Breast epithelium (tissue), 4 donors: ENCODE results near the gene CEP128. TPM values are rescaled to one million over a fixed set of nuclear protein-coding genes. Genes with fewer than 3 reads are reported as not detected.

Source experiments
- DNase-seq, 2 donors: peaks; one replicate each; pipeline ENCODE4 v3.0.0-alpha.2; 2019; ENCODE audit warnings: low spot score in 2 of 2
- H3K27ac ChIP-seq, 2 donors: fragments of 200-600 bp; sonication (generic) in 1 of 2; one replicate each; pipeline ENCODE4 v1.5.1; 2016 to 2019; ENCODE audit warnings: mild to moderate bottlenecking in 1 of 2
- H3K27me3 ChIP-seq, 2 donors: fragments of 200-600 bp; sonication (generic) in 1 of 2; one replicate each; pipeline versions ENCODE4 v1.5.1 to v1.6.0; 2017 to 2019; ENCODE audit warnings: control low read depth in 1 of 2, mild to moderate bottlenecking in 1 of 2
- H3K36me3 ChIP-seq: fragments of 200-600 bp; one replicate; pipeline ENCODE4 v1.5.1; 2019
- H3K4me1 ChIP-seq, 2 donors: fragments of 200-600 bp; sonication (generic); one replicate each; pipeline ENCODE4 v1.5.1; 2016 to 2019; ENCODE audit warnings: control low read depth in 1 of 2
- H3K4me3 ChIP-seq, 3 donors: fragments of 200-600 bp; sonication (generic); 1 replicate in 2 of 3; 2 replicates in 1 of 3; pipeline ENCODE4 v1.5.1; 2016 to 2019; ENCODE audit warnings: mild to moderate bottlenecking in 3 of 3, moderate library complexity in 2 of 3
- H3K9me3 ChIP-seq, 2 donors: fragments of 200-600 bp; sonication (generic) in 1 of 2; one replicate each; pipeline ENCODE4 v1.5.1; 2016 to 2019; ENCODE audit warnings: control low read depth in 1 of 2
- POLR2A ChIP-seq: fragments of 450-650 bp; IDR thresholded peaks from one replicate; pipeline ENCODE4 v1.6.1; 2016; ENCODE audit warnings: antibody characterized with exemption, mild to moderate bottlenecking, moderate library complexity
- POLR2AphosphoS5 ChIP-seq, 3 donors: sonication (generic); formaldehyde crosslinking; IDR thresholded peaks; one replicate each; pipeline ENCODE4 v1.6.1; 2017; ENCODE audit warnings: antibody characterized with exemption in 3 of 3
- intact Hi-C: fragments of 100-400 bp; cut with DNase I; formaldehyde crosslinking; loops from one replicate; pipeline ENCODE4 v1.15.1; 2023; ENCODE audit warnings: low total_unique reads
- total RNA-seq, 3 donors: library from RNA; depleted of rRNA; stranded (reverse); fragments of >200 nt; gene quantifications; one replicate each; pipeline ENCODE4 v1.1.0, GENCODE V29; 2016
- TF ChIP-seq, protein P1 (sequence below), 3 donors: fragments of 450-650 bp; IDR thresholded peaks; one replicate each; pipeline ENCODE4 v1.5.1; 2016 to 2017; ENCODE audit warnings: antibody characterized with exemption in 3 of 3, mild to moderate bottlenecking in 3 of 3, moderate library complexity in 3 of 3

The CEP128 gene
- total RNA-seq, 3 donors from 2014 or later, result 10.2 to 16.1 (median 11.0) TPM

DNA sequence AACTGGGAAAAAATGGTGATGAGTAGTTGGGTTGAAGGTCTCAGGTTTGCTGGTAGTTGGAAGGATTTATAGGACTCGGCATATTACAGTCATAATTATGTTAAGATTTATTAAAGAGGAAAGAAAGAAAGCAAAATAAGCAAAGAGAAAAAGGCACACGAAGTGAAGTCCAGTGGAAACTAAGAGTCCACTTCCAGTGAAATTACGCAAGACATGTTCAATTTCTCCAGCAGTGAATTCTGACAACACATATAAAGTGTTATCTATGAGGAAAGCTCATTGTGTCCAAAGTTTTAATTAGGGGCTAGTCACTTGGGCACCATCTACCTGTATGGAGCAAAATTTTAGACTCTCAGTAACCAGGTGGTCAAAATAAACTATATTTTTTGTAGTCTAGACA lies 143.3 kb downstream of the CEP128 start:
- Histone ChIP-seq H3K4me3 (no peak overlapping the region), H3K36me3 (no peaks in the 10 kb centered on the region), H3K9me3 (peaks cover 0 to 6% of the 10 kb centered on the region in 2 donors), H3K27me3 (no peaks in the 10 kb centered on the region), H3K4me1 (no peaks in the 10 kb centered on the region), H3K27ac (no peak overlapping the region)
- DNase-seq, result no peak
- TF ChIP-seq POLR2AphosphoS5 (IDR thresholded peaks at IDR 0.05) (no peak), POLR2A (no peak)
- TF ChIP-seq, protein P1, sequence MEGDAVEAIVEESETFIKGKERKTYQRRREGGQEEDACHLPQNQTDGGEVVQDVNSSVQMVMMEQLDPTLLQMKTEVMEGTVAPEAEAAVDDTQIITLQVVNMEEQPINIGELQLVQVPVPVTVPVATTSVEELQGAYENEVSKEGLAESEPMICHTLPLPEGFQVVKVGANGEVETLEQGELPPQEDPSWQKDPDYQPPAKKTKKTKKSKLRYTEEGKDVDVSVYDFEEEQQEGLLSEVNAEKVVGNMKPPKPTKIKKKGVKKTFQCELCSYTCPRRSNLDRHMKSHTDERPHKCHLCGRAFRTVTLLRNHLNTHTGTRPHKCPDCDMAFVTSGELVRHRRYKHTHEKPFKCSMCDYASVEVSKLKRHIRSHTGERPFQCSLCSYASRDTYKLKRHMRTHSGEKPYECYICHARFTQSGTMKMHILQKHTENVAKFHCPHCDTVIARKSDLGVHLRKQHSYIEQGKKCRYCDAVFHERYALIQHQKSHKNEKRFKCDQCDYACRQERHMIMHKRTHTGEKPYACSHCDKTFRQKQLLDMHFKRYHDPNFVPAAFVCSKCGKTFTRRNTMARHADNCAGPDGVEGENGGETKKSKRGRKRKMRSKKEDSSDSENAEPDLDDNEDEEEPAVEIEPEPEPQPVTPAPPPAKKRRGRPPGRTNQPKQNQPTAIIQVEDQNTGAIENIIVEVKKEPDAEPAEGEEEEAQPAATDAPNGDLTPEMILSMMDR (IDR thresholded peaks at IDR 0.05), result no peak
- intact Hi-C loops, result no loop called here

DNA sequence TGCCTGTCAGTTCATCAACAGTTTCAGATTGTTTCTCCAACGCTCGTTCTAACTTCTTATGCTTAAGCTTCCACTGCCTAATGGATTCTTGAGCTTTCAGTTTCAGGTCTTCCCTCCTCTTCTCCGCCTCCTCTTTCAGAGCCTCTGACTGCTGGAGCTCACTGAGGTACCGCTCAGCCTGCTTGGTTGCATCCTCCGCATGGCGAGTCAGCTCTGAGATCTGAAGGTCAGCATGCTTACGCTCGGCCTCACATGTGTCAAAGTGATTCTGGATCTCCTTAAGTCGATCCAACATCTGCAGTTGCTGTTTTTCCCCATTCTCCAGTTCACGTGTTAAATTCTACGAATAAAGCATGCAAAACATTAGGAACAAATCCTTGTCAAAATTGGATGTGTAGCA lies 148.8 kb downstream of the CEP128 start:
- DNase-seq, result no peak
- Histone ChIP-seq H3K4me3 (no peak overlapping the region), H3K4me1 (no peaks in the 10 kb centered on the region), H3K27me3 (no peaks in the 10 kb centered on the region), H3K27ac (no peak overlapping the region), H3K9me3 (no peaks in the 10 kb centered on the region), H3K36me3 (no peaks in the 10 kb centered on the region)
- intact Hi-C loops, result no loop called here
- no peak for TF ChIP-seq POLR2AphosphoS5 (IDR thresholded peaks at IDR 0.05)
- TF ChIP-seq POLR2A, result no peak
- TF ChIP-seq, protein P1 (IDR thresholded peaks at IDR 0.05), result no peak

DNA sequence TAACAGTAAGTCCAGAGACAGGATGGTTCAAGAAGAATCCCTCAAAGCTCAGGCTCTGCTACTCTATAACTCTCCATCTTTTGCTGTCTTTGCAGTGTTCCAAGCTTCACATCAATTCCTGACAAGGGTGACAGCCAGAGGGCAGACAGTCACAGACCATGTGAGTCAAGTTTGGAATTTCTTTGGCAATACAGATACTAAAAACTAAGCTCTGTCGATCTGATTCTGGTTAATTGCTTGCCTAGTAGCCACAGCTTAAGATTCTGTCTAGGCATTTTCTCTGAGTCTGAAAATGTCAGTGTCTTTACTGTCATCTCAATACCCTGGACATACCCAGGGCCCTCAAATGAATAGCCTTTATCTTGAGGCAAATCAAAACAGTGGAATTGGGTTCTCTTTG lies 153.7 kb downstream of the CEP128 start:
- Histone ChIP-seq H3K36me3 (no peaks in the 10 kb centered on the region), H3K9me3 (no peaks in the 10 kb centered on the region), H3K4me1 (no peaks in the 10 kb centered on the region), H3K27me3 (no peaks in the 10 kb centered on the region), H3K27ac (no peak overlapping the region), H3K4me3 (no peak overlapping the region)
- TF ChIP-seq, protein P1 (IDR thresholded peaks at IDR 0.05), result no peak
- TF ChIP-seq POLR2AphosphoS5 (IDR thresholded peaks at IDR 0.05) (no peak), POLR2A (no peak)
- intact Hi-C loops, result no loop called here
- DNase-seq, result no peak

DNA sequence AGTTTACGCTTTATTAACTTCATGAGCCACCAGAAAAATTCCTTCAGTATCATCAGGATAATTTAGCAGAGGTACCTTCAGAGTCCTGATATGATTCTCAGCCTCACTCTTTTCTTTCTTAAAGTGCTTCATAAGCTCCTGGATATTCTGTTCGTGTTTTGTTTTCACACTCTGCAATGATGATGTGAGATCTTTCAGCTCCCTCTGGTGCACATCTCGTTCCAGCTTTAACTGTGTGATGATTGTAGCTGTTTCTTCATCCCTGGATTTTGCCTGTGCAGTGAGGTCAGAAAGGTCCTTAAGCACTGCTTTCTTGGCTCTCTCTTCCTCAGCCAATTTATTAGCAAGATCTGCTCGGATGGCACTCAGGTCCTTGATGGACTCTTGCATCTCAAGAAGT lies 156.7 kb downstream of the CEP128 start:
- Histone ChIP-seq H3K9me3 (no peaks in the 10 kb centered on the region), H3K4me3 (no peak overlapping the region), H3K27me3 (no peaks in the 10 kb centered on the region), H3K36me3 (no peaks in the 10 kb centered on the region), H3K27ac (no peak overlapping the region), H3K4me1 (no peaks in the 10 kb centered on the region)
- intact Hi-C loops, result no loop called here
- TF ChIP-seq POLR2AphosphoS5 (IDR thresholded peaks at IDR 0.05), result no peak
- no peak for TF ChIP-seq POLR2A
- TF ChIP-seq, protein P1 (IDR thresholded peaks at IDR 0.05), result no peak
- no peak for DNase-seq

DNA sequence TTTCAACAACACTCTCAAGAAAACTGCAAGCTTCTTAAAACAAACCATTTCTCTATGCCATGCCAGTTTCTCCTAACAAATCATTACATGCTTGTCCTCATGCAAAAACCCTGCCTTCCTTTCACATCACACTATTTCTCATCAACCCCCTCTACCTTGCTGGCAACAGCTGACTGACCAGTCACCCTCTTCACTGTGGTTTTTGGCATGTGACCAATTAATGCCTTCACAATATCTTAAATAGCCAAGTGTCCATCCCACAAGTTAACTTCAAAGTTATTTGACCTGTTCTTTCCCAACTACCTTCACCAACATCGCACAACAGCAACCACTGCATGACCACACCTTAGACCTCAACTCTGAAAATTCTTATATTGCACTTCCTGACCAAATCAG lies 159.6 kb downstream of the CEP128 start:
- no peak overlapping the region for H3K4me3 ChIP-seq
- TF ChIP-seq POLR2A (no peak), POLR2AphosphoS5 (IDR thresholded peaks at IDR 0.05) (no peak)
- TF ChIP-seq, protein P1 (IDR thresholded peaks at IDR 0.05), result no peak
- no peaks in the 10 kb centered on the region for H3K4me1 ChIP-seq
- no peaks in the 10 kb centered on the region for H3K27me3 ChIP-seq
- intact Hi-C loops, result no loop called here
- DNase-seq, result no peak
- H3K36me3 ChIP-seq, result no peaks in the 10 kb centered on the region
- no peak overlapping the region for H3K27ac ChIP-seq
- H3K9me3 ChIP-seq, result no peaks in the 10 kb centered on the region
